HG03025 (cell line): Measurements from ENCODE around the gene FKBP8.
"Not testable (repeated sequence)": the region's sequence is repeated elsewhere in the genome, so short reads cannot be mapped to it uniquely, and the experiment has no call there.

Source experiments
- ATAC-seq: cut with Tn5 transposase; IDR thresholded peaks from one replicate; pipeline ENCODE4 v1.9.1; 2021; ENCODE audit warnings: mild to moderate bottlenecking, moderate library complexity; ENCODE audit not compliant: unreplicated experiment, low FRiP score

The FKBP8 gene

DNA sequence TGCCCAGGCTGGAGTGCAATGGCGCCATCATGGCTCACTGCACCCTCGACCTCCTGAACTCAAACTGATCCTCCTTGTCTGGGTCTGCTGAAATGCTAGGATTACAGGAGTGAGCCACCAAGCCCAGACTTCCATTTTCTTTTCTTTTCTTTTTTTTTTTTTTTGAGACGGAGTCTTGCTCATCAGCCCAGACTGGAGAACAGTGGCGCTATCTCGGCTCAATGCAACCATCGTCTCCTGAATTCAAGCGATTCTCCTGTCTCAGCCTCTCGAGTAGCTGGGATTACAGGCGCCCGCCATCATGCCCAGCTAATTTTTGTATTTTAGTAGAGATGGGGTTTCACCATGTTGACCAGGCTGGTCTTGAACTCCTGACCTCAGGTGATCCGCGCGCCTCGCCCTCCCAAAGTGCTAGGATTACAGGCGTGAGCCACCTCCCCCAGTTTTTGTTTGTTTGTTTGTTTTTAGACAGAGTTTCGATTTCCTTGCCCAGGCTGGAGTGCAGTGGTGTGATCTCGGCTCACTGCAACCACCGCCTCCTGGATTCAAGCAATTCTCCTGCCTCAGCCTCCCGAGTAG lies 20.4 kb downstream of the FKBP8 start:
- ATAC-seq = not testable (repeated sequence)

DNA sequence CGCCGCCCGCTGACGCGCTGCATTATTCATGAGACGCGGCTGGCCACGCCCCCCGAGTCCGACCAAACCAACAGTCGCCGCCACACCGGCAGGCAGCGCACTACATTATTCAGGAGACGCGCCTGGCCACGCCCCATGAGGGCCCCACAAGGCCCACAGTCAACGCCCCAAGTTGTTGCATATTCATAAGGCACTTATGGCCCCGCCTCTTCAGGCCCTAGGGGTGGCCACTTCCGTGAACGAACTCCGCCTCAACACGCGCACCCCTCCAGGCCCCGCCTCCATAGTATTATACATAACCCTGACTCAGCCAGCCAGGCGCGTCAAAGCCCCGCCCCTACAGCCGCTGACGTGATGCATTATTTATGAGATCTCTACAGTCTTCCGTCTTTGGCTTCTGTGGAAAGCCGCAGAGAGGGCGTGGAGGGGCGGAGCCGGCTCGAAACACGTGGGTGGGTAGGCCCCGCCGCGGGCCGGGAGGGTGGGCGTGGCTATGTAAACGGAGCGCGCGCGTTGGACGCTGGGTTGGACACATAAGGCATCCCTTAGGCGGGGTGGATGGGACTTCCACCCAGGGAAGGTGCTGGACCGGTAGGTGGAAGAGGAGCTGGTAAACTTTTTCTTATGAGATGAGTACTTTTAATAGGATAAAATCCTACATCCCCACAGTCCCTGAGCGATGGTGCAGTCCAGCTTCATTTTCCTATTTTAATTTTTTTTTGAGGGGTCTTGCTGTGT lies 21.1 kb downstream of the FKBP8 start:
- peak; percentile 86 for ATAC-seq

DNA sequence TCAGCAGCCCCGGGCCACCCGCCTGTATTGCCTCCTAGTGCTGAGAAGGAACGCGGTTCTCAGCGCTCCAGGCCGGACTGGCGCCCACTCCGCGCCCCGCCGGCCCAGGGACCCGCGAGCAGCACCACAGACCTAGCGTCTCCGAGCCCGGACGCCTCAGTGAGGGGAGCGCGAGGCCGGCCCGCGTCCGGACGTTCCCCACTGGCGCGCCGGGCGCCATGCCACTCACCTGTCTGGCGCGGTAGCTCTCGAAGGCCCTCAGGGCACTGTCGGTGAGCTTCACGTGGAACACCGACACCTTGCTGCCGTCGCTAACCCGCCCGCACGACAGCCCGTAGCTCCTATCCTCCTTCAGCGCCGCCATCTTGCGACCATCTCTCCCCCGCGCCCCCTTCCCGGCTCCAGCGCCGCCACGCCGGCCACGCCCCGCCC lies 21.7 kb downstream of the FKBP8 start, which contains the start of gene ELL:
ELL (minus strand) TSS at position 379 of the 432 bp plus-strand sequence; CDS start at position 364, 15 bp downstream.
- peak; percentile 5 for ATAC-seq

DNA sequence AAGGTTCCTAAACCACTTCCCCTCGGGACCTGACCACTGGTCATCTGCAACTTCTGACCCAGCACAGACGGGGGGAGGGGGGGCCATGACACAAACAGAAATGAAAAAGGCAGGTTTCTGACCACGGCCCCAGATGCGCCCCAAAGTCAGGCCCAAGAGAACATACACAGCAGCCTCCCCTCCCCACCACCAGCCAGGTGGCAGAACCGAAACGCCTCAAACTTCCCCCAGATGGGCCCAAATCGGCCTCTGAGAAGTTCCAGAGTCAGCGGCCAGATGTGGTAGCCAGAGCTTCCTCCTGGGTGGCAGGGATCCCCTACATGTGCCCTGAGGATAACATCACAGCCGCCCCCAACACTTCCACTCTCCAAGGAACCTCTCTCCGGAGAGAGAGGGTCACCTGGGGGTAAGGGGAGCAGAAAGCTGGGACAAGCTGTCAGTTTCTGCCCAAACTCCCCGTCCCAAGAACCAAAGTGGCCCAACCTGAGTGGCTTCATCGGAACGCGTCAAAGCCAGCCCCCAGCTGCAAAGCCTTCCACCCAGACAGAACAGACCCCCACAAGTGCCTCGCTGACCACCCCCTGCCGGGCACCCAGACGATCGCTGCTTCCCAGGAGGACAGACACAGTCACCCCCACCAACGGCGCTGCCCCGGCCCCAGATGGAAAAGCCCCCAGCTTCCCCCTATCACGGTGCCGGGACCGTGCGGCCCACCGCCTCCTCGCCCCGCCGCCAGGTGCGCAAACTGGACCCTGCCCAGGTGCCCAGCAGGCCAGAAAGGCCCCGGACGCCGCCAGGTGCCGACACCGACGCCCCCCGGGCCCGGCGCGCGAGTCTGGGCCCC lies 22.3 kb downstream of the FKBP8 start:
- ATAC-seq = no peak

DNA sequence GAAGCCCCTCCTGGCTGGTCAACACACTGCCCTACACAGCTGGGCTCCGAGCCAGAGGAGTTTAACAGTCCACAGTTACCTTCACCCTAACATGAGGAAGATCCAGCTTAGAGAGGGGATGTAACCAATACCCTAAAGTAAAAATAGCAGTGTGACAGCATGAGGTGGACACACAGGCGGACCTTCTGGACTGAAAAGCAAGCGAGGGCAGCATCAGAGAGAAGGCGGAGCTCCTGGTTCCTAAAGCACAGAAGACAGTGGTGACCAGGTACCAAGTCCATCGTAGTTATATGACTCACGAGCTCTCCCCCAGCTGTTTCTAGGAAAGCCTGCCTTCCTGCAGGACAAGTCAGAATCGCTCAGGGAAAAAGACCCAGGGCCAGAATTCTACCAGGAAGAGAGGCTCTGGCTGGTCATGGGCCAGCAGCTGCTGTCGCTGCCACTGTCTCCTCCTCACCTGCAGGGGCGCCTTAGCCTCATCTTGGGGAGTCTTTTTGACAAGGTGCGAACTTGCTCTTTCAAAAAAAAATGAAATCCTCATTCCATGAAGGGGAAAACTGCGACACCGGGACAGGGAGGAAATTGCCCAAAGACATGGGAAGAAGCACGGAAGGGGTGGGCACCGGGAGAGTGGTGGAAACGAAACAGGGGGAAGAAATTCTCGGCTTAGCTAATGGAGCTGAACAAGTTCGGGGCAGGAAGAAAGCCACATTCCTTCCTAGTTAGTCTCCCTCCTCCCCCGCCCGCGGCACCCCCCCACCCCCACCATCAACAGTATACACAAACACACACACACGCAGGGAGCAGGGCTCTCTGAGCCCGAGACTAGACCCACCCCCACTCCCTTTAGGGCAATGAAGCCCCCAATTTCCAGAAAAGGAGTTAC lies 23.2 kb downstream of the FKBP8 start:
- ATAC-seq = no peak

DNA sequence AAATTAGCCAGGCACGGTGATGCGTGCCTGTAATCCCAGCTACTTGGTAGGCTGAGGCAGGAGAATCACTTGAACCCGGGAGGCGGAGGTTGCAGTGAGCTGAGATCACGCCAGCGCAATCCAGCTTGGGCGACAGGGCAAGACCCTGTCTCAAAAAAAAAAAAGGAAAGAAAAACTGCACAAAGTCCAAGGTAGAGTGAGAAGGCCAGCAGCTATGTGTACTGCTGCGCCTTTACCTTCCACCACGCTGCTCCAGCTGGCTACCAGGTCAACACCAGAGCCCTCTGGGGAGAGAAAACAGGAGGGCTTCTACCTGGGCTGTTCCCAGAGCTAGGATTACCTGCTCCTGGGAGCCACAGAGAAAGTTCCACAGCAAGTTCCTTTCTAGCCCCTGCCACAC lies 24.7 kb downstream of the FKBP8 start:
- ATAC-seq = no peak

DNA sequence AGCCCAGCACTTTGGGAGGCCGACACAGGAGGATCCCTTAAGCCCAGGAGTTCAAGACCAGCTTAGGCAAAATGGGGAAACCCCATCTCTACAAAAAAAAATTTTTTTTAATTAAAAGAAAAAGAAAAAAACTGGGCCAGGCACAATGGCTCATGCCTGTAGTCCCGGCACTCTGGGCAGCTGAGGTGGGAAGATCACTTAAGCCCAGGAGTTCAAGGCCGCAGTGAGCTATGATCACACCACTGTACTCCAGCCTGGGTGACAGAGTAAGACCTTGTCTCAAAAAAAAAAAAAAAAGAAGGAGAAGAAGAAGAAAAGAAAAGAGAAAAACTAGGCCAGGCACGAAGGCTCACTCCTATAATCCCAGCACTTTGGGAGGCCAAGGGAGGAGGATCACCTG lies 25.8 kb downstream of the FKBP8 start:
- ATAC-seq = no peak

DNA sequence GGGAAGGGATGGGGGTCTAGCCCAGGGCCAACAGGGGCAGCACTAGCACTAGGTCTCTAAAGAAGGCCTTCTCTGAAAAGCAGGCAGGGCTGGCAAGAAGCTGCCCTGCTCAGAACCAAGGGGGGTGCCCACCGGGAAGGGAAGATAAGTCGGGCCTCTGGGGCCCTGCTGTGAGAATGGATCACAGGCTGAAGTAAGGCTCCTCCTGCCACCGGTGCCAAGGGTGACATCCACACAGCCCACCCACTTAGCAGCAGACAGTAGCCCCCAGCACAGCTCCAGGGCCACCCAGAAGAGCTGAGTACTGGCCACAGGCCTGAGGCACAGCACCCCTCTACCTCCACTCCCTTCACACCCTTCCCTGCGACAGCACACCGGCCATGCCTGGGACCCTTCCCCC lies 27.4 kb downstream of the FKBP8 start:
- ATAC-seq = no peak

DNA sequence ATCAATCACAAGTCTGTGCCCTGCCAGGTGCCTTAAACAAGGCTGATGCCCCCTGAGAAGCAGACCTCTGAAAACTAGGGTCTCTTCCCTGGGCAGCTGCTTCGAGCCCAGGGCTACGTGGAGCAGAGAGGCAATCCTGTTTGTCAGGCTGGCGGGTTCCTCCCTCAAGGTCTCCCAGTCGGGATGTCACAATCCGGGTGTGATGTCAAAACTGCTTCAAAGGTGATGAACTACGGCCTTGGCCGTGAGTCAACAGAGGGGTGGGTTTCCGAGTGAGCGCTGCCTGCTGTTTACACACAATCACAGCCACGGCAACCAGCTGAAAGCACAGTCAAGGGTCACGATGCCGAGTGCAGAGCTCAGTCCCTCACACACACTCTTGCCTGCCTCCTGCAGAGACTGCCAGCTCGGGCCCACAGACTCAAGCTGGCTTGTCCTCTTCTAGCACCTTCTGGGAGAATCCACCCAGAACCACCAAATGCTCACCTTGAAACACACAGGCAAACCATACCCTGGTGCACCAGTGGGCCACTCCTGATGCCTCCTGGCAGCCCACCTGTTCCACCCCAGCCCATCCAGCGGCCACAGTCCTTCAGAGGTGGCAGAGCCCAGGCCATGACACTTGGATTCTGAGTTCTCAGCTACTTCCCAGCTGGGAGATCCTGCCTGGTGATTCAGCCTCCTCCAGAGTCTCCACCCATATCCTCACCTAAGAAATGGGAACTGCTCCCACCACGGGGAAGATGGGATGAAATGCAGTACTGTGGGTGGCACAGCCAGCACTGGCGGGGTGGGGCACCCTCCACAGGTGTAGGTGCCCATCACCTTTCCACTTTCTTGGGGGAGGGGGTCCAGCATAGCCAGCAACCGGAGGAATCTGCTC lies 28.3 kb downstream of the FKBP8 start:
- no peak for ATAC-seq

DNA sequence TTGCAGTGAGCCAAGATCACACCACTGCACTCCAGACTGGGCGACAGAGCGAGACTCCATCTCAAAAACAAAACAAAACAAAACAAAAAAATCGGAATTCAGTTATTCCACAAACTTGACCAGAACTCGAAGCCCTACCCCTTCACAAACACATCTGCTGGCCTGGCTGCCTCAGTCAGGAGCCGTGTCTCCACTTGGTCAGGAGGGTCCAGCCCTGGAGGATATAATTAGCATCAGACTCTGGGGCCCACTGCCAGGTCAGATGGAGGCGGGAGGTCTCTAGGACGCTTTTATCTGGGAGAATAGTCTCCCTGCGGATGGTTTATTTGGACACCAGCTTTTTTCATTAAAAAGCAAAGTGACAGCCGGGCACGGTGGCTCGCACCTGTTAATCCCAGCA lies 29.5 kb downstream of the FKBP8 start:
- ATAC-seq = no peak

DNA sequence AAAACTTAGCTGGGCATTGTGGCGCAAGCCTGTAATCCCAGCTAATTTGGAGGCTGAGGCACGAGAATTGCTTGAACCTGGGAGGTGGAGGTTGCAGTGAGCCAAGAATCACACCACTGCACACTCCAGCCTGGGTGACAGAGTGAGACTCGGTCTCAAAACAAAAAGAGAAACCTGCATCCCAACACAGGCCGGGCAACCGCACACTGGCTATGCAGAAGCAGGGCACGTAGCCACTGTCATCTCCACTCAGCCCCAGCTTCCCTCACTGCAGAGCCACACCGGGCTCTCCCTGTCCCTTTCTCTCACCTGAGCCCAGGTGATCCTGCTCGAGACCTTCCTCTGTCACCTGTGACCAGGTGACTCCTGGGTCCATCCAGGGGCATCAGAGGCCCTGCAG lies 33.2 kb downstream of the FKBP8 start:
- no peak for ATAC-seq

DNA sequence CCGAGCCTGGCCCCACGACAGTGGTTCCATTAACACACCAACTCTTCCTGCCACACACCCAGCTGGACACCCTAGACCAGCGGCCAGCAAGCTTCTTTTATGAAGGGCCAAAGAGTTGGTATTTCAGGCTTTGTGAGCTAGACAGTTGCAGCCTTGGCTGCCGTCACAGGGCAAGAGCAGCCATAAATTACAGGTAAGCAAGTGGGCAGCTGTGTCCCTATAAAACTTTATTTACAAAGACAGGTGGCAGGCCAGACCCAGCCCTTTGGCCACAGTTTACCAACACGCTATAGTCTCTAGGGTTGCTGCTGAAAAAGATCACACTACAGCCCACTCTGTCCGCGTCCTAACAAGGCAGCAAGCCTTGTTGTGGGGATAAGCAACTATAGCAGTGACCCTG lies 34.8 kb downstream of the FKBP8 start:
- ATAC-seq = no peak

DNA sequence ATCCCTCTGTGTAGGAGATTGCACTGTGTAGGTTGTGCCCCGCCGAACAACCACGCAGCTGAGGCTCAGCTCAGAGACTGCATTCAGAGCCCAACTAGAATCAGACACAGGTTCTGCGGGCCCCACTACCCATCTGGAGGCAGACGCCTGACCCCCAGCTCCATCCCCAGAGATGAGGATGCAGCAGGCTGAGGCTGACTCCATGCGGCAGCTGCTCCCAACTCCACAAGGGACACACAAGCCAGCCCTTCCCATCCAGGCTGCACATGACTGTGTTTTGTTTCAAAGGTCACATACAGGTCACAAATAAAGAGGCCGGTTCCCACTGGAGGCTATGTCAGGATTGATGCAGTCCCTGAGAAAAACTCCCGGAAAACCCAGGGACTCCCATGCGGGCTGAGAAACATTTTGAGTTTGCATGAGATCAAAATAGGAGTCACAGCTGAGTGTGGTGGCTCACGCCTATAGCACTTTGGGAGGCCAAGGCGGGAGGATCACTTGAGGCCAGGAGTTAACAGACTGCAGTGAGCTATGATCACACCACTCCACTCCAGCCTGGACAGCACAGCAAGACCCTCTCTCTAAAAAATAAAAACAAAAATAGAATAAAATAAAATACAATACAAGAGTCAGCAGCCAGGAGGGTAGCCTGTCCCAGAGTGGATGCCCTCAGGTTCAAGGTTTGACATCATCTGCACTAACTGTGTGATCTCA lies 35.5 kb downstream of the FKBP8 start:
- no peak for ATAC-seq

DNA sequence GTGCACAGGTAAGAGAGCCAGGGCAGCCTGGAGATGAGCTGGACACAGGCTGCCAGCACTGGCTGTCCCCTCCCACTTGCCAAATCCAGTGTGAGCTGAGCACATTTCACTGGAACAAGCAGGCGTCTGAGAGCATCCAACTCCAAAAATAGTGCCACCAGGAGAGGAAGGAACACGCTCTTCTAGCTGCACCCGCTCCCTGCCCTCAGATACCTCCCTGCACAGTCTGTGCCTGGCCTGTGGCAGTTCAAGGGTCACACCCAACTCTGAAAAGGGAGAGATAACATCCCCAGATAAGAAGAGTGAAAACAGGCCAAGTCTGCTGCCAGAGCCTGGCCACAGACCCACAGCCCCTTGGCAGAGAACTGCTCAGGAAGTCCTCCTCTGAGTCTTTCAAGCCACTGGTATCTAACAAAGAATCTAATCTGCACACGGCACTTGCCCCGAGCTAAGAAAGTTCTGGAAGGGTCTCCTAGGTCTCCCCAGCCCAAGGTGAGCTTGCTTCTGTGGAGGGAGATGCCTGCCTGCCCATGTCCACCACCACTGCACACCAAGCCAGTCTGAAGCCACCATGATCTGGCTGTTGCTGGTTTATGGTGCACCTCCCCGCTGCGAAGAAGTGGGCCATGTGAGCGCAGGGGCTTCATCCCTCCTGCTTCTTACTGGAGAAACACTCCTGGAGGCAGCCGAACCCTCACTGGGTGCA lies 36.2 kb downstream of the FKBP8 start:
- ATAC-seq = no peak

DNA sequence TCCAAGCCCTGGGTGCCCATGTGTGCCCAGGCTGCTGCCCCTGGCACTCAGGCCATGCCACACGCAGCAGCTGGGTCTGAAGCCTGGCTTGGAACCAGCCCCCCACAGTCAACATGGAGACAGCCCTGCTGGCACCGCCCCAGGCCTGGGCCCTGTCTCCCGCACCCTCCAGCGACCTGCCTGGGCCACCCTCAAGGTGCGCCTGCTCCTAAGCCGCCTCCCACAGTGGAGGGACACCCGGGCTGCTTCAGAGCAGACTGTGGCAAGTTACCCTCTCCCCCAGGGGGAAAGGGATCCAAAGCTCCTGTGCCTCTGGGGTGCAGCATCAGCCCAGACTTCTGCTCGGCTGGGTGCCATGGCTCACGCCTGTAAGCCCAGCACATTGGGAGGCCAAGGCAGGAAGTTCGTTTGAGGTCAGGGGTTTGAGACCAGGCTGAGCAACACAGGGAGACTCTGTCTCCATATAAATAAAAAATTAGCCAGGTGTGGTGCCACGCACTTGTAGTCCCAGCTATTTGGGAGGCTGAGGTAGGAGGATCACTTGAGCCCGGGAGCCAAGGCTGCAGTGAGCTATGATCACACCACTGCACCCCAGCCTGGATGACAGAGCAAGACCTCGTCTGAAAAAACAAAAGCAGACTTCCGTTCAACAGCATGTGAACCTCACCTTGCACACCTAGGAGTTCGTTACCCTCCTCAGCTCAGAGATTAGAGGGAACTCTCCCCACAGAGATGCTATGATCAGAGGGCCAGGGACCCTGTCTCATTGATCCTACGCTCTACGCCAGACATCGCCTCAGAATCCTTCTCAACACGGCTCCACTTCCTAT lies 37.1 kb downstream of the FKBP8 start:
- ATAC-seq = no peak

DNA sequence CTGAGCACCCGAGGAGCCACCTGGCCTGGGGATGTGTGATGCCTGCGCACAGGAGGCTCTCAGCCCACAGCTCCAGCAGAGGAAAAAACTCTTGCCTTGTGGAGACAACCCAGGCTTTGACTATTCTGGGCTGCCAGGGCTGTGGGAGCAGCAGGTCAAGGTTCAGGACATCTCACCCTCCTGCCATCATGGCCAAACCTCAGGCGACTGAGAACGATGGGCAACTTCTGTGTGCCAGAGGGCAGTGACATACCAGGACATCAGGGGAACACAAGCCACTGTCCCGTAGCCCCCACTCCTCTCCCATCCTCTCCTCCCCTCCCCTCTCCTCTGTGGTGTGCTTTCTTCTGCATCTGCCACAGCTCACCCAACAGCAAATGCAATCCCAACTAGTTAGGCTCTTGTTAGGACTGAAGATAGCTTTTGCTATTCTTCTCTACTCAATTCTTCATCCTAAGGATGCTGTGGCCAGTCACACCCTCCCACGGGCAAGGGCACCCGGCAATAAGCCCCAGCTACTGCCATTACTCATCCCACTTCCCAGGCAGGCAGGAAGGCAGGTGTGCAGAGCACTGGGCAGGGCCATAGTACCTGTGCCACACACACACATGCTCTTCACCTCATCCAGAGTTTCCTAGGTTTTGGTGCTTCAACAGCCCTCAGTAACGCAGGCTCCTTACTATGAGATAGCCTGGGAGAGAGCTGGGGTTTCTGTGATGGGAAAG lies 38.3 kb downstream of the FKBP8 start:
- ATAC-seq = no peak
